SKM-1 (cell line): ENCODE measurements around the gene LPIN1.

ENCODE experiments used
- DNase-seq: peaks from one replicate; lab custom pipeline; 2025; ENCODE audit not compliant: unreplicated experiment; lab: John Stamatoyannopoulos, UW

The LPIN1 gene

GRCh38 chr2:11746376-11746806 is at the start of gene LPIN1:
Gene LPIN1 (plus strand): TSS chr2:11746632. CDS start chr2:11765542, 18,910 bp downstream.
- DNase-seq: peak; percentile 75

GRCh38 chr2:11696736-11697102 is 49.7 kb upstream of the LPIN1 start:
- no peak for DNase-seq

- no peak for DNase-seq
These were observed 49.1 kb upstream of the LPIN1 start for GRCh38 chr2:11697103-11697871.

- DNase-seq: no peak
These were observed 48.2 kb upstream of the LPIN1 start for GRCh38 chr2:11698009-11698922.

- no peak for DNase-seq
These were observed 46.5 kb upstream of the LPIN1 start for GRCh38 chr2:11699686-11700670.

- no peak for DNase-seq
These were observed 45.2 kb upstream of the LPIN1 start for GRCh38 chr2:11701206-11701605.

GRCh38 chr2:11701751-11702301 is 44.6 kb upstream of the LPIN1 start:
- peak; percentile 49 for DNase-seq

- no peak for DNase-seq
These were observed 43.5 kb upstream of the LPIN1 start for GRCh38 chr2:11702946-11703345.

GRCh38 chr2:11703700-11704099 is 42.7 kb upstream of the LPIN1 start:
- DNase-seq: no peak

GRCh38 chr2:11705063-11705462 is 41.4 kb upstream of the LPIN1 start:
- DNase-seq: no peak

- no peak for DNase-seq
These were observed 40.7 kb upstream of the LPIN1 start for GRCh38 chr2:11705711-11706110.

GRCh38 chr2:11708106-11708505 is 38.3 kb upstream of the LPIN1 start:
- DNase-seq: no peak

- no peak for DNase-seq
These were observed 37.1 kb upstream of the LPIN1 start for GRCh38 chr2:11709293-11709692.

GRCh38 chr2:11710210-11710609 is 36.2 kb upstream of the LPIN1 start:
- no peak for DNase-seq

GRCh38 chr2:11710632-11711353 is 35.6 kb upstream of the LPIN1 start:
- no peak for DNase-seq

GRCh38 chr2:11711354-11711716 is 35.1 kb upstream of the LPIN1 start:
- DNase-seq: no peak

GRCh38 chr2:11711751-11712150 is 34.7 kb upstream of the LPIN1 start:
- peak; percentile 20 for DNase-seq

GRCh38 chr2:11712866-11713265 is 33.6 kb upstream of the LPIN1 start:
- DNase-seq: no peak

- DNase-seq: no peak
These were observed 32.6 kb upstream of the LPIN1 start for GRCh38 chr2:11713815-11714214.
